ENCODE data around the gene LRRC34. TPM values are rescaled to one million over a fixed set of nuclear protein-coding genes. Genes with fewer than 3 reads are reported as not detected.

Gene LRRC34
- total RNA-seq, 1 experiment from 2014 or later: not detected

DNA sequence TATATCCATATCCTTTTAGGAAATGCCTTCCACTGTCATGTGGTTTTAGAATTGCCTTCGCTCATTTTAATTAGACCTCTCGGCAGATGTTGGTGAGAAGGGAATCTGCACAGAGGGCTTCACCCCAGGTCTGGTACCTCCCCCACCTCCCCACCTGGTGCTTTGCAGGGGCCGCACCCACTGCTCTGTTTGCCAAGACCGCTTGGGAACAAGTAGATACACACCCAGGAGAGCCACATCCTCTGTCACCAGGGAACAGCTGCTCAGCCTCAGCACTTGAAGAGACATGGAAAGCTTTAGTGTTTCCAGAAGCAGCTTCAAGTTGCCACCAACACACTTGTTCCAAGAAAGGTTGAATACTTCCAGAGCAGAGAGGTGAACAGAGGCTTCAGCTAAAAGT lies 35.2 kb upstream of the LRRC34 start:
- Mint-ChIP-seq H3K4me1 (ENCODE audit: low read depth, unreplicated experiment) (no peaks in the 10 kb centered on the region), H3K4me3 (ENCODE audit: unreplicated experiment) (no peak overlapping the region), H3K27me3 (ENCODE audit: insufficient read depth, unreplicated experiment) (peaks cover 3% of the 10 kb centered on the region), H3K9me3 (ENCODE audit: unreplicated experiment) (no peaks in the 10 kb centered on the region), H3K36me3 (ENCODE audit: insufficient read depth, unreplicated experiment) (no peaks in the 10 kb centered on the region), H3K27ac (ENCODE audit: unreplicated experiment) (no peak overlapping the region)
- TF ChIP-seq, protein P1, sequence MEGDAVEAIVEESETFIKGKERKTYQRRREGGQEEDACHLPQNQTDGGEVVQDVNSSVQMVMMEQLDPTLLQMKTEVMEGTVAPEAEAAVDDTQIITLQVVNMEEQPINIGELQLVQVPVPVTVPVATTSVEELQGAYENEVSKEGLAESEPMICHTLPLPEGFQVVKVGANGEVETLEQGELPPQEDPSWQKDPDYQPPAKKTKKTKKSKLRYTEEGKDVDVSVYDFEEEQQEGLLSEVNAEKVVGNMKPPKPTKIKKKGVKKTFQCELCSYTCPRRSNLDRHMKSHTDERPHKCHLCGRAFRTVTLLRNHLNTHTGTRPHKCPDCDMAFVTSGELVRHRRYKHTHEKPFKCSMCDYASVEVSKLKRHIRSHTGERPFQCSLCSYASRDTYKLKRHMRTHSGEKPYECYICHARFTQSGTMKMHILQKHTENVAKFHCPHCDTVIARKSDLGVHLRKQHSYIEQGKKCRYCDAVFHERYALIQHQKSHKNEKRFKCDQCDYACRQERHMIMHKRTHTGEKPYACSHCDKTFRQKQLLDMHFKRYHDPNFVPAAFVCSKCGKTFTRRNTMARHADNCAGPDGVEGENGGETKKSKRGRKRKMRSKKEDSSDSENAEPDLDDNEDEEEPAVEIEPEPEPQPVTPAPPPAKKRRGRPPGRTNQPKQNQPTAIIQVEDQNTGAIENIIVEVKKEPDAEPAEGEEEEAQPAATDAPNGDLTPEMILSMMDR (IDR thresholded peaks at IDR 0.05; ENCODE audit: insufficient read depth in 1 of 2, low read depth in 1 of 2, low read length in 1 of 2, severe bottlenecking in 1 of 2, unreplicated experiment in 1 of 2): no peak
- CTCF ChIA-PET: no interaction called here
- POLR2A ChIA-PET: no interaction called here
- H3K4me3 ChIP-seq (ENCODE audit: low read depth, low read length): no peak overlapping the region
- intact Hi-C loops (cut with micrococcal nuclease; ENCODE audit: unreplicated experiment): no loop called here
- H3K4me1 ChIP-seq: no peaks in the 10 kb centered on the region
- no peaks in the 10 kb centered on the region for H3K36me3 ChIP-seq (ENCODE audit: control insufficient read depth, insufficient read depth, low read length)
- BruUV-seq (replicated peaks): no TSS peak
- no peaks in the 10 kb centered on the region; the same call in 1 of the 2 replicates for H3K27me3 ChIP-seq (replicated peaks; ENCODE audit: control insufficient read depth, insufficient read depth, low read length)
- no peak for DNase-seq
- H3K9me3 ChIP-seq: no peaks in the 10 kb centered on the region

DNA sequence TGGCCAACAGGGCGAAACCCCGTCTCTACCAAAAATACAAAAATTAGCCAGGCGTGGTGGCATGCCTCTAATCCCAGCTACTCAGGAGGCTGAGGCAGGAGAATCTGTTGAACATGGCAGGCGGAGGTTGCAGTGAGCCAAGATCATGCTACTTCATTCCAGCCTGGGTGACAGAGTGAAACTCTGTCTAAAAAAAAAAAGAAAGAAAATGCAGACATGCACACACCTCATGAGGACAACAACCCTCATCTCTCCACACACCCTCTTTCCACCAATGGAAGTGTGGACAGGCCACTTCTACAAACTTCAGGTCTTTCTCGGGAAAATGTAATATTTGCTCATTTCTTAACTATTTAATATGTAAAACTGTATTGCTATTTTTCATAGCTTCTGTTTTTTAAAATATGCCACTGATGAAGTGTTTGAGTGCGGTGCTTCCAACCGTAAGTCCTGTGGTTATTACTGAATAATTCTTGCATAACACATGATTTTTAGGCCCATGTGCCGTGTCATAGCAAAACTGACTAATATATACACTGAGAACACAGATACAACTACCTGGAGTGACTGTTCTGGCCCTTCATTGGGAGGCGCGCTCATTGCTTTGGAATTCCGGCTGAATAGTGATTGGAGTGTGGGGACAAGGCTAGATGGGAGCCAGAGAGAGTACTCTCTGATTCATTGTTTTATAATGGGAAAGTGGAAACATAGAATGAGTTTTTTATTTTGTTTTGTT lies 33.9 kb upstream of the LRRC34 start:
- Mint-ChIP-seq H3K4me3 (ENCODE audit: unreplicated experiment) (no peak overlapping the region), H3K9me3 (ENCODE audit: unreplicated experiment) (no peaks in the 10 kb centered on the region), H3K4me1 (ENCODE audit: low read depth, unreplicated experiment) (no peaks in the 10 kb centered on the region), H3K36me3 (ENCODE audit: insufficient read depth, unreplicated experiment) (no peaks in the 10 kb centered on the region), H3K27ac (ENCODE audit: unreplicated experiment) (no peak overlapping the region), H3K27me3 (ENCODE audit: insufficient read depth, unreplicated experiment) (no peaks in the 10 kb centered on the region)
- no TSS peak for BruUV-seq (replicated peaks)
- no peak for DNase-seq
- Histone ChIP-seq H3K36me3 (ENCODE audit: control insufficient read depth, insufficient read depth, low read length) (no peaks in the 10 kb centered on the region), H3K9me3 (no peaks in the 10 kb centered on the region), H3K4me1 (no peaks in the 10 kb centered on the region), H3K27me3 (replicated peaks; ENCODE audit: control insufficient read depth, insufficient read depth, low read length) (no peaks in the 10 kb centered on the region; the same call in 1 of the 2 replicates), H3K4me3 (ENCODE audit: low read depth, low read length) (no peak overlapping the region)
- TF ChIP-seq, protein P1 (IDR thresholded peaks at IDR 0.05; ENCODE audit: insufficient read depth in 1 of 2, low read depth in 1 of 2, low read length in 1 of 2, severe bottlenecking in 1 of 2, unreplicated experiment in 1 of 2): no peak
- POLR2A ChIA-PET: no interaction called here
- intact Hi-C loops (cut with micrococcal nuclease; ENCODE audit: unreplicated experiment): no loop called here
- CTCF ChIA-PET: no interaction called here

DNA sequence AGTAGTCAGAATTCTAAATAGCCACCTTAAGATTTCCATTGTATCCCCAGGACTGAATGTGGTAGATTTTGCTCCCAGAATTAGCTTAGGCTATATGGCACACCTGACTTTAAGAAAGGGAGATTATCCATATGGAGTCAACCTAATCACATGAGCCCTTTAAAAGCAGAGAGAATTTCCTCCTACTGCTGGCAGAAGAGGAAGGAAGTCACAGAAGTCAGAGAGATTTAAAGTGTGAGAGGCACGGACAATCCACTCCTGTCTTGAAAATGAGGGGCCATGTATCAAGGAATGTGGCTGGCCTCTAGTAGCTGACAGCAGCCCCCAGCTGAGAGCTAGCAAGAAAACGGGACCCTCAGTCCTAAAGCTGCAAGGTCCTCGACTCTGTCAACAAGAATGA lies 30.3 kb upstream of the LRRC34 start:
- H3K36me3 ChIP-seq (ENCODE audit: control insufficient read depth, insufficient read depth, low read length): no peaks in the 10 kb centered on the region
- intact Hi-C loops (cut with micrococcal nuclease; ENCODE audit: unreplicated experiment): no loop called here
- H3K36me3 Mint-ChIP-seq (ENCODE audit: insufficient read depth, unreplicated experiment): no peaks in the 10 kb centered on the region
- H3K27me3 Mint-ChIP-seq (ENCODE audit: insufficient read depth, unreplicated experiment): peaks cover 10% of the 10 kb centered on the region
- TF ChIP-seq, protein P1 (IDR thresholded peaks at IDR 0.05; ENCODE audit: insufficient read depth in 1 of 2, low read depth in 1 of 2, low read length in 1 of 2, severe bottlenecking in 1 of 2, unreplicated experiment in 1 of 2): no peak
- H3K27ac Mint-ChIP-seq (ENCODE audit: unreplicated experiment): no peak overlapping the region
- no TSS peak for BruUV-seq (replicated peaks)
- H3K4me3 ChIP-seq (ENCODE audit: low read depth, low read length): no peak overlapping the region
- H3K4me3 Mint-ChIP-seq (ENCODE audit: unreplicated experiment): no peak overlapping the region
- H3K9me3 Mint-ChIP-seq (ENCODE audit: unreplicated experiment): no peaks in the 10 kb centered on the region
- no peaks in the 10 kb centered on the region for H3K27me3 ChIP-seq (replicated peaks; ENCODE audit: control insufficient read depth, insufficient read depth, low read length)
- ChIA-PET POLR2A (no interaction called here), CTCF (no interaction called here)
- H3K4me1 Mint-ChIP-seq (ENCODE audit: low read depth, unreplicated experiment): no peaks in the 10 kb centered on the region
- DNase-seq: no peak
- no peaks in the 10 kb centered on the region for H3K4me1 ChIP-seq
- no peaks in the 10 kb centered on the region for H3K9me3 ChIP-seq

Measured in Caco-2 (cell line).